Sigmoid colon (tissue), 4 donors: Measurements from ENCODE around the gene EXOC1L.

ENCODE experiments used
- EP300 ChIP-seq, 4 donors: sonication (generic); formaldehyde crosslinking; IDR thresholded peaks; one replicate each; pipeline ENCODE4 v1.6.1; 2017; ENCODE audit warnings: antibody characterized with exemption in 4 of 4
- POLR2A ChIP-seq, 2 donors: fragments of 450-650 bp; IDR thresholded peaks; one replicate each; pipeline ENCODE4 v1.6.1; 2016; ENCODE audit warnings: antibody characterized with exemption in 2 of 2, mild to moderate bottlenecking in 2 of 2, moderate library complexity in 2 of 2
- TF ChIP-seq, protein P1 (sequence below), 4 experiments: fragments of 450-650 bp in 3 of 4; fragments of 200-600 bp in 1 of 4; IDR thresholded peaks; one replicate each; pipeline ENCODE4 v1.5.1; 2016 to 2019; ENCODE audit warnings: antibody characterized with exemption in 4 of 4, mild to moderate bottlenecking in 3 of 4, moderate library complexity in 2 of 4

DNA sequence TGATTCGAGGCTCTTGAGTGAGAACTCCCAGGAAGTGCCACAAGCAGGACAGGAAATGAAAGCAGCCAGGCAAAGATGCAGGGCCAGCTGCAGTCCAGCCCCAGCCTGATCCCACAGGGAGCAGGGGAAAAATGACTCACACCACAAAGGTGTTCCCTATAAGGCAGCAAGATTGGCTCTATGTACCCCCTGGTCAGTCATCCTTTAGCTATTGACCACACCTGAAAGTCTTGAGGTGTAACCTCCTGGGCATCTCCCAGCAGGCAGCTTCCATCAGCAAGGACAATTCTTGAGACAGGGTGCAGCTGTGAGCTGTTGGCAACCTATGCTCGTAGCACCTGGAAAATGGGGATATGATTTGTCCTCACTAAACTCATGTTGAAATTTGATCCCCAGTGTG is 27.9 kb upstream of the EXOC1L start:
- TF ChIP-seq, protein P1, sequence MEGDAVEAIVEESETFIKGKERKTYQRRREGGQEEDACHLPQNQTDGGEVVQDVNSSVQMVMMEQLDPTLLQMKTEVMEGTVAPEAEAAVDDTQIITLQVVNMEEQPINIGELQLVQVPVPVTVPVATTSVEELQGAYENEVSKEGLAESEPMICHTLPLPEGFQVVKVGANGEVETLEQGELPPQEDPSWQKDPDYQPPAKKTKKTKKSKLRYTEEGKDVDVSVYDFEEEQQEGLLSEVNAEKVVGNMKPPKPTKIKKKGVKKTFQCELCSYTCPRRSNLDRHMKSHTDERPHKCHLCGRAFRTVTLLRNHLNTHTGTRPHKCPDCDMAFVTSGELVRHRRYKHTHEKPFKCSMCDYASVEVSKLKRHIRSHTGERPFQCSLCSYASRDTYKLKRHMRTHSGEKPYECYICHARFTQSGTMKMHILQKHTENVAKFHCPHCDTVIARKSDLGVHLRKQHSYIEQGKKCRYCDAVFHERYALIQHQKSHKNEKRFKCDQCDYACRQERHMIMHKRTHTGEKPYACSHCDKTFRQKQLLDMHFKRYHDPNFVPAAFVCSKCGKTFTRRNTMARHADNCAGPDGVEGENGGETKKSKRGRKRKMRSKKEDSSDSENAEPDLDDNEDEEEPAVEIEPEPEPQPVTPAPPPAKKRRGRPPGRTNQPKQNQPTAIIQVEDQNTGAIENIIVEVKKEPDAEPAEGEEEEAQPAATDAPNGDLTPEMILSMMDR (IDR thresholded peaks at IDR 0.05) = no peak
- no peak for TF ChIP-seq EP300 (IDR thresholded peaks at IDR 0.05)
- TF ChIP-seq POLR2A (IDR thresholded peaks at IDR 0.05) = no peak
